Karpas-422 (cell line): ENCODE measurements around the gene LCMT1. TPM values are rescaled to one million over a fixed set of nuclear protein-coding genes. Genes with fewer than 3 reads are reported as not detected.

Source experiments
- DNase-seq: peaks from one replicate; pipeline ENCODE4 v3.0.0-alpha.2; 2015
- H2AFZ ChIP-seq: fragments of 200-600 bp; sonication (generic); 2 replicates; pipeline ENCODE4 v1.6.1; 2014; ENCODE audit warnings: antibody characterized with exemption, low read length, mixed read lengths
- H3K27ac ChIP-seq: fragments of 200-600 bp; sonication (generic); 2 replicates; pipeline ENCODE4 v1.5.1; 2014; ENCODE audit warnings: mild to moderate bottlenecking, low read length, moderate library complexity
- H3K27me3 ChIP-seq: fragments of 200-600 bp; sonication (generic); 2 replicates; pipeline ENCODE4 v1.6.1; 2014; ENCODE audit warnings: low read length, mixed read lengths
- H3K36me3 ChIP-seq: fragments of 200-600 bp; sonication (generic); 2 replicates; pipeline ENCODE4 v1.6.1; 2014; ENCODE audit warnings: low read length, mixed read lengths; ENCODE audit not compliant: insufficient read depth
- H3K4me1 ChIP-seq: fragments of 200-600 bp; sonication (generic); 2 replicates; pipeline ENCODE4 v1.6.1; 2014; ENCODE audit warnings: mild to moderate bottlenecking, low read length, mixed read lengths
- H3K4me2 ChIP-seq: fragments of 200-600 bp; sonication (generic); 2 replicates; pipeline ENCODE4 v1.6.1; 2014; ENCODE audit warnings: low read length, low read depth, mild to moderate bottlenecking; ENCODE audit not compliant: poor library complexity, severe bottlenecking
- H3K4me3 ChIP-seq: fragments of 200-600 bp; sonication (generic); 2 replicates; pipeline ENCODE4 v1.5.1; 2014; ENCODE audit warnings: mild to moderate bottlenecking, antibody characterized with exemption, low read length, mixed read lengths
- H3K79me2 ChIP-seq: fragments of 200-600 bp; sonication (generic); 2 replicates; pipeline ENCODE4 v1.6.1; 2014; ENCODE audit warnings: mild to moderate bottlenecking, low read length, mixed read lengths
- H3K9ac ChIP-seq: fragments of 200-600 bp; sonication (generic); 2 replicates; pipeline ENCODE4 v1.6.0; 2014; ENCODE audit warnings: low read length
- H3K9me2 ChIP-seq: fragments of 200-600 bp; sonication (generic), shearing (Covaris generic); replicated peaks from 2 replicates; pipeline ENCODE4 v1.6.0; 2014; ENCODE audit warnings: mild to moderate bottlenecking, low read length, moderate library complexity; ENCODE audit not compliant: insufficient read depth
- H3K9me3 ChIP-seq: fragments of 300-700, 200-600 bp; sonication (generic); 2 replicates; pipeline ENCODE4 v1.6.1; 2014; ENCODE audit warnings: low read length, mixed read lengths
- H4K20me1 ChIP-seq: fragments of 200-600 bp; sonication (generic); 2 replicates; pipeline ENCODE4 v1.6.1; 2014; ENCODE audit warnings: mild to moderate bottlenecking, antibody characterized with exemption, low read length, low read depth; ENCODE audit not compliant: insufficient read depth
- total RNA-seq: library from RNA; depleted of rRNA; stranded (reverse); fragments of >200 nt; shearing (Covaris generic); gene quantifications from 2 replicates; pipeline ENCODE4 v1.2.3, GENCODE V29; 2014; ENCODE audit warnings: low replicate concordance

The LCMT1 gene
- total RNA-seq, 1 experiment from 2014 or later, result 29.1 TPM

DNA sequence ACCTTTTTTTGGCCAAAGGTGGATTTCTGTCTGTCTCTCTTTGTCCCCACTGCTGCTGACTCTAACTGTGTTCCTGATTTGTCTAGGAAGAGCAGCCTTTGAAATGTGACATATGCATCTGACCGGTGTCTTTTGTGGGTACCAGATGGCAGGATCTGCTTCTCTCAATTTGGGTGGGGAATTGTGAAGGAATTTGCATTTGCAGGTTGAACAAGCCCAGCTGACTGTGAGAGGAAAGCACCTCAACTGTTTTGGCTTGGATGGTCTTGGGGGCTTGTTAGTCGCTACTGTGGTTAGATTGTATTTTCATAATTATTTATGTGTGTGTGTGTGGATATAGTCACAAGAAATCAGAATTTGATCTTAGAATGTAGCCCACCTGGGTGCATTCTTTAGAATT is 37.7 kb upstream of the LCMT1 start:
- Histone ChIP-seq H4K20me1 (no peaks in the 10 kb centered on the region), H3K36me3 (no peaks in the 10 kb centered on the region), H3K27me3 (no peaks in the 10 kb centered on the region), H3K9ac (no peak overlapping the region), H3K79me2 (no peaks in the 10 kb centered on the region), H3K4me2 (no peak overlapping the region), H3K9me3 (no peaks in the 10 kb centered on the region), H3K9me2 (no peaks in the 10 kb centered on the region), H3K4me1 (peaks cover 9% of the 10 kb centered on the region), H3K27ac (no peak overlapping the region), H3K4me3 (no peak overlapping the region), H2AFZ (no peak overlapping the region)
- DNase-seq, result no peak

DNA sequence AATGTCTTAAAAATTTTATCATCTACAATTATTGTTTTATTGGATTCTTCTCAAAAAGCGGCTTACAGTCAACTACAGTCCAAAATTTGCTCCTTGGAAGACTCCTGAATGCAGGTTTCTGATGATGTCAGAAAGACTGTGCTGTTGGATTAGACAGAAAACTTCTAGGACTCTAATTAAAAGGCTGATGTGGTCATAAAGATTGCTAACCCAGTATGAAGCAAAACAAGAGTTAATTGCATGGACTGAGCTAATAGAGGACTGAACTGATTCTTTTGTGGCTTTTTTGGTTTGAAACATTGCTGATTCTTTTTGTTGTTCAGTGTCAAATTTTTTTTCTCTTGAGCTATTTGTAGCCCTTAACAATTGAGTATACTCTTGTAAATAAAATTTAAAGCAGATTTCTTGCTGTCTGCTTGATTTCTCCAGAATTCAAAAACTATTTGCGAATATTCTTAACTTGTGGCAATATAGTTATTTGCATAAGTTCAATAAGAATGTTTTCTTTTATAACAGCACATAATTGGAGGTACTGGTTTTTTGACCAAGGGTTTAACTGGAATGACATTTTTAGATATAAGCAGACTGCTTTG is 33.1 kb upstream of the LCMT1 start:
- H3K27ac ChIP-seq, result no peak overlapping the region
- no peak overlapping the region for H3K4me3 ChIP-seq
- no peak for DNase-seq
- H3K9me3 ChIP-seq, result no peaks in the 10 kb centered on the region
- H3K4me2 ChIP-seq, result no peak overlapping the region
- no peaks in the 10 kb centered on the region for H3K36me3 ChIP-seq
- no peaks in the 10 kb centered on the region for H3K9me2 ChIP-seq
- peaks cover 13% of the 10 kb centered on the region for H3K4me1 ChIP-seq
- H2AFZ ChIP-seq, result no peak overlapping the region
- H3K9ac ChIP-seq, result no peak overlapping the region
- H4K20me1 ChIP-seq, result no peaks in the 10 kb centered on the region
- H3K79me2 ChIP-seq, result no peaks in the 10 kb centered on the region
- no peaks in the 10 kb centered on the region for H3K27me3 ChIP-seq

DNA sequence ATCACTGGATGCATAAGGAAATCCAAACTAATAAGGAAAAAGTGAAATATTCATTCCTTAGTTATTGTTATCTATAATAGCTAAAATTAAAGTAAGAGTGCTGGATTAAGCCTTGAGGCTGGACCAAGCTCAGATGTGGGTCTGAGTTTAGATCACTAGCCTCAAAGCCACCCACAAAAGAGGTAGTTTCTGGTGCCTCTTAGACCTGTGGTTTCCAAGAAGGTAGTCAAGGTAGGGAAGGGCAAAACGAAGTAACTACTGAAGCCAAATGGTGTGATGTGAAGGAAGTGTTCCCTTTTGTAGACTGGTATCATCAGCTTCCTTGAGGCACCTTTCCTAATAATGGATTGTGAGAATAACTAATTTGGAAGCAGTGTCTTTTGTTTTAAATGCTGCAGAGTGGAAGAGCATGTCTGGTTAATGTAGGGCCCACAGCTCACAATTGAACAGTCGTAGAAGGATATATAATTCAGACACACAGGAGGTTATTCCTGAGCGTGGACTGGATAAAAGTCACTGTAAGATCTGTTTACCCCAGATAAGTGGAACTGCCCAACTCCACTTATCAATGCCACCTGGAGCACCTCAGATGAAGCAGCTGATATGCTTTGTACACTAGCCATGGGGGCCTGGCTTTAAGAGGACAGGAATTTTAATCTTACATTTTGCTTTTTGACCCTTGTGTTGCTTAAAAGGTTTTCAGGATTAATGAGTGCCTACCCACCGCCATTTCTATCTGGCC is 31.7 kb upstream of the LCMT1 start:
- H3K9me3 ChIP-seq, result no peaks in the 10 kb centered on the region
- no peak overlapping the region for H2AFZ ChIP-seq
- H3K27ac ChIP-seq, result no peak overlapping the region
- H3K4me3 ChIP-seq, result no peak overlapping the region
- no peaks in the 10 kb centered on the region for H3K79me2 ChIP-seq
- H3K27me3 ChIP-seq, result no peaks in the 10 kb centered on the region
- peaks cover 5% of the 10 kb centered on the region; the same call in 1 of the 2 replicates for H3K4me1 ChIP-seq
- H3K4me2 ChIP-seq, result no peak overlapping the region
- H4K20me1 ChIP-seq, result no peaks in the 10 kb centered on the region
- no peaks in the 10 kb centered on the region for H3K36me3 ChIP-seq
- no peaks in the 10 kb centered on the region for H3K9me2 ChIP-seq
- no peak for DNase-seq
- H3K9ac ChIP-seq, result no peak overlapping the region

- no peak overlapping the region for H3K27ac ChIP-seq
- H3K9ac ChIP-seq, result no peak overlapping the region
- peaks cover 5% of the 10 kb centered on the region; the same call in 1 of the 2 replicates for H3K4me1 ChIP-seq
- DNase-seq, result no peak
- no peak overlapping the region for H3K4me2 ChIP-seq
- H4K20me1 ChIP-seq, result no peaks in the 10 kb centered on the region
- H3K79me2 ChIP-seq, result no peaks in the 10 kb centered on the region
- no peaks in the 10 kb centered on the region for H3K9me3 ChIP-seq
- no peaks in the 10 kb centered on the region for H3K36me3 ChIP-seq
- no peaks in the 10 kb centered on the region for H3K9me2 ChIP-seq
- no peaks in the 10 kb centered on the region for H3K27me3 ChIP-seq
- H2AFZ ChIP-seq, result no peak overlapping the region
- H3K4me3 ChIP-seq, result no peak overlapping the region
Observed at GRCh38 chr16:25080420-25081131, 31.0 kb upstream of the LCMT1 start.

- DNase-seq, result no peak
- H3K9me3 ChIP-seq, result no peaks in the 10 kb centered on the region
- no peak overlapping the region for H3K4me2 ChIP-seq
- H3K4me1 ChIP-seq, result peaks cover 5% of the 10 kb centered on the region; the same call in 1 of the 2 replicates
- H3K9me2 ChIP-seq, result no peaks in the 10 kb centered on the region
- H2AFZ ChIP-seq, result no peak overlapping the region
- no peak overlapping the region for H3K9ac ChIP-seq
- no peaks in the 10 kb centered on the region for H3K27me3 ChIP-seq
- no peaks in the 10 kb centered on the region for H4K20me1 ChIP-seq
- H3K36me3 ChIP-seq, result no peaks in the 10 kb centered on the region
- H3K4me3 ChIP-seq, result no peak overlapping the region
- H3K27ac ChIP-seq, result no peak overlapping the region
- no peaks in the 10 kb centered on the region for H3K79me2 ChIP-seq
Observed at GRCh38 chr16:25081702-25082101, 29.8 kb upstream of the LCMT1 start.

DNA sequence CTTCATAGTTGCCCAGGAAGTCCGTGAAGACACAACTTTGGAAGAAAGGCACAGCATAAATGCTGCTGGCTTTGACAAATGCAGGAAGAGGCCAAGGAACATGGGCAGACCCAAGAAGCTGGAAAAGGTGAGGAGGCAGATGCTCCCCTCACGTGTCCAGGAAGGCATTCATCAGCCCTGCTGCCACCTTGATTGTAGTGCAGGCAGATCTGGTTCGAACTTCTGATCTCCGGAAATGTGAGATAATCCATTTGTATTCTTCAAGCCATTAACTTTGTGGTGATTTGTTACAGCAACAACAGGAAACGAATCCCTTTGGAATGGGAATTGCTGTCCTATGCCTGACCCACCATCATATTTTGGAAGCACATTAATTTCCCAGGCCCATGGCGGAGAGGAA is 28.5 kb upstream of the LCMT1 start:
- Histone ChIP-seq H4K20me1 (no peaks in the 10 kb centered on the region), H3K79me2 (no peaks in the 10 kb centered on the region), H3K9me2 (no peaks in the 10 kb centered on the region), H3K27me3 (no peaks in the 10 kb centered on the region), H3K4me2 (no peak overlapping the region), H3K4me3 (no peak overlapping the region), H3K9me3 (no peaks in the 10 kb centered on the region), H3K9ac (no peak overlapping the region), H2AFZ (no peak overlapping the region), H3K36me3 (no peaks in the 10 kb centered on the region), H3K4me1 (peaks cover 5% of the 10 kb centered on the region; the same call in 1 of the 2 replicates), H3K27ac (no peak overlapping the region)
- DNase-seq, result no peak

- Histone ChIP-seq H4K20me1 (no peaks in the 10 kb centered on the region), H3K4me3 (no peak overlapping the region), H3K4me2 (no peak overlapping the region), H3K9me2 (no peaks in the 10 kb centered on the region), H3K9ac (no peak overlapping the region), H2AFZ (no peak overlapping the region), H3K27ac (no peak overlapping the region), H3K4me1 (peaks cover 5% of the 10 kb centered on the region; the same call in 1 of the 2 replicates), H3K27me3 (no peaks in the 10 kb centered on the region), H3K36me3 (no peaks in the 10 kb centered on the region), H3K9me3 (no peaks in the 10 kb centered on the region), H3K79me2 (no peaks in the 10 kb centered on the region)
- no peak for DNase-seq
Observed at GRCh38 chr16:25083701-25084100, 27.8 kb upstream of the LCMT1 start.

GRCh38 chr16:25084797-25085196 is 26.7 kb upstream of the LCMT1 start:
- Histone ChIP-seq H3K4me1 (no peaks in the 10 kb centered on the region), H4K20me1 (no peaks in the 10 kb centered on the region), H3K9me3 (no peaks in the 10 kb centered on the region), H3K4me2 (no peak overlapping the region), H3K36me3 (no peaks in the 10 kb centered on the region), H2AFZ (no peak overlapping the region), H3K4me3 (no peak overlapping the region), H3K9ac (no peak overlapping the region), H3K27ac (no peak overlapping the region), H3K27me3 (no peaks in the 10 kb centered on the region), H3K9me2 (no peaks in the 10 kb centered on the region), H3K79me2 (no peaks in the 10 kb centered on the region)
- no peak for DNase-seq
